ENCODE measurements around the gene ST6GALNAC5. TPM values are rescaled to one million over a fixed set of nuclear protein-coding genes. Genes with fewer than 3 reads are reported as not detected.

Gene ST6GALNAC5
- total RNA-seq, 4 donors from 2014 or later, result 1.8 to 5.1 (median 3.7) TPM; not detected in 1

- Histone ChIP-seq H3K9me3 (no peaks in the 10 kb centered on the region), H3K4me1 (no peaks in the 10 kb centered on the region), H3K27me3 (no peaks in the 10 kb centered on the region), H3K27ac (no peak overlapping the region), H3K4me3 (no peak overlapping the region), H3K36me3 (no peaks in the 10 kb centered on the region)
- no peak for DNase-seq
- no peak for TF ChIP-seq CTCF (IDR thresholded peaks at IDR 0.05)
- TF ChIP-seq POLR2A (IDR thresholded peaks at IDR 0.05), result no peak
Observed at GRCh38 chr1:76949503-76949902, 82.2 kb downstream of the ST6GALNAC5 start.

GRCh38 chr1:76950306-76950705 lies 83.0 kb downstream of the ST6GALNAC5 start:
- no peaks in the 10 kb centered on the region for H3K9me3 ChIP-seq
- H3K4me1 ChIP-seq, result no peaks in the 10 kb centered on the region
- no peaks in the 10 kb centered on the region for H3K27me3 ChIP-seq
- no peak for DNase-seq
- TF ChIP-seq POLR2A (IDR thresholded peaks at IDR 0.05), result no peak
- H3K36me3 ChIP-seq, result no peaks in the 10 kb centered on the region
- no peak overlapping the region for H3K27ac ChIP-seq
- no peak overlapping the region for H3K4me3 ChIP-seq

GRCh38 chr1:76951153-76951552 lies 83.9 kb downstream of the ST6GALNAC5 start:
- Histone ChIP-seq H3K36me3 (no peaks in the 10 kb centered on the region), H3K27me3 (no peaks in the 10 kb centered on the region), H3K27ac (no peak overlapping the region), H3K4me1 (no peaks in the 10 kb centered on the region), H3K9me3 (no peaks in the 10 kb centered on the region), H3K4me3 (no peak overlapping the region)
- no peak for TF ChIP-seq POLR2A (IDR thresholded peaks at IDR 0.05)
- no peak for TF ChIP-seq CTCF (IDR thresholded peaks at IDR 0.05)
- DNase-seq, result no peak

- TF ChIP-seq POLR2A (IDR thresholded peaks at IDR 0.05) (no peak), CTCF (IDR thresholded peaks at IDR 0.05) (no peak)
- no peaks in the 10 kb centered on the region for H3K27me3 ChIP-seq
- H3K4me1 ChIP-seq, result no peaks in the 10 kb centered on the region
- no peak overlapping the region for H3K4me3 ChIP-seq
- DNase-seq, result no peak
- H3K9me3 ChIP-seq, result no peaks in the 10 kb centered on the region
- H3K27ac ChIP-seq, result no peak overlapping the region
- no peaks in the 10 kb centered on the region for H3K36me3 ChIP-seq
Observed at GRCh38 chr1:76955652-76956051, 88.4 kb downstream of the ST6GALNAC5 start.

GRCh38 chr1:76957961-76958360 lies 90.7 kb downstream of the ST6GALNAC5 start:
- Histone ChIP-seq H3K9me3 (no peaks in the 10 kb centered on the region), H3K36me3 (no peaks in the 10 kb centered on the region), H3K27me3 (no peaks in the 10 kb centered on the region), H3K27ac (no peak overlapping the region), H3K4me3 (no peak overlapping the region), H3K4me1 (no peaks in the 10 kb centered on the region)
- DNase-seq, result no peak
- TF ChIP-seq CTCF (IDR thresholded peaks at IDR 0.05) (no peak), POLR2A (IDR thresholded peaks at IDR 0.05) (no peak)

- Histone ChIP-seq H3K27ac (no peak overlapping the region), H3K9me3 (no peaks in the 10 kb centered on the region), H3K4me3 (no peak overlapping the region), H3K27me3 (no peaks in the 10 kb centered on the region), H3K4me1 (no peaks in the 10 kb centered on the region), H3K36me3 (no peaks in the 10 kb centered on the region)
- no peak for TF ChIP-seq CTCF (IDR thresholded peaks at IDR 0.05)
- no peak for TF ChIP-seq POLR2A (IDR thresholded peaks at IDR 0.05)
- DNase-seq, result no peak
Observed at GRCh38 chr1:76958828-76959227, 91.5 kb downstream of the ST6GALNAC5 start.

Measured in Peyer's patch (tissue), 4 donors.